GM18520 (cell line): Measurements from ENCODE around the gene NR2E3.

Source experiments
- ATAC-seq: cut with Tn5 transposase; IDR thresholded peaks from one replicate; pipeline ENCODE4 v1.9.1; 2021; ENCODE audit not compliant: unreplicated experiment

The NR2E3 gene

GRCh38 chr15:71810256-71811035 is at the start of gene NR2E3:
Gene NR2E3 (plus strand): TSS chr15:71810554. CDS start chr15:71810744, 190 bp downstream.
- no peak for ATAC-seq

GRCh38 chr15:71760852-71761251 is 49.5 kb upstream of the NR2E3 start:
- ATAC-seq = no peak

- no peak for ATAC-seq
These were observed 48.7 kb upstream of the NR2E3 start for GRCh38 chr15:71761649-71762048.

GRCh38 chr15:71768184-71768583 is 42.2 kb upstream of the NR2E3 start:
- ATAC-seq = no peak

GRCh38 chr15:71773206-71773859 is 37.0 kb upstream of the NR2E3 start:
- no peak for ATAC-seq

GRCh38 chr15:71775856-71776255 is 34.5 kb upstream of the NR2E3 start:
- ATAC-seq = no peak

GRCh38 chr15:71776304-71776703 is 34.0 kb upstream of the NR2E3 start:
- no peak for ATAC-seq

- ATAC-seq = no peak
These were observed 33.0 kb upstream of the NR2E3 start for GRCh38 chr15:71777216-71777943.

- no peak for ATAC-seq
These were observed 31.1 kb upstream of the NR2E3 start for GRCh38 chr15:71779073-71779797.

- ATAC-seq = no peak
These were observed 30.0 kb upstream of the NR2E3 start for GRCh38 chr15:71780115-71780976.

- ATAC-seq = no peak
These were observed 29.0 kb upstream of the NR2E3 start for GRCh38 chr15:71781179-71781964.

- no peak for ATAC-seq
These were observed 28.4 kb upstream of the NR2E3 start for GRCh38 chr15:71781965-71782265.

GRCh38 chr15:71782422-71783165 is 27.8 kb upstream of the NR2E3 start:
- ATAC-seq = no peak

GRCh38 chr15:71784719-71785118 is 25.6 kb upstream of the NR2E3 start:
- ATAC-seq = no peak

- no peak for ATAC-seq
These were observed 24.4 kb upstream of the NR2E3 start for GRCh38 chr15:71785996-71786395.

- no peak for ATAC-seq
These were observed 23.7 kb upstream of the NR2E3 start for GRCh38 chr15:71786673-71787072.

GRCh38 chr15:71788646-71789579 is 21.4 kb upstream of the NR2E3 start:
- ATAC-seq = no peak

- ATAC-seq = no peak
These were observed 20.7 kb upstream of the NR2E3 start for GRCh38 chr15:71789616-71790015.
